Suprapubic skin (tissue), 3 donors: ENCODE measurements around the gene ACBD5.

Source experiments
- CTCF ChIP-seq, 2 donors: fragments of 200-600 bp in 1 of 2; fragments of 450-650 bp in 1 of 2; sonication (generic) in 1 of 2; IDR thresholded peaks; one replicate each; pipeline ENCODE4 v1.5.1; 2016 to 2019; ENCODE audit warnings: antibody characterized with exemption in 2 of 2, mild to moderate bottlenecking in 1 of 2, moderate library complexity in 1 of 2
- EP300 ChIP-seq: sonication (generic); formaldehyde crosslinking; IDR thresholded peaks from one replicate; pipeline ENCODE4 v1.6.1; 2017; ENCODE audit warnings: antibody characterized with exemption

- no peak for TF ChIP-seq CTCF (IDR thresholded peaks at IDR 0.05)
- TF ChIP-seq EP300 = no peak
These were observed 6.8 kb upstream of the ACBD5 start for GRCh38 chr10:27247441-27247840.
